Immature natural killer cell (primary cell): ENCODE results near the gene RSPRY1. TPM values are rescaled to one million over a fixed set of nuclear protein-coding genes. Genes with fewer than 3 reads are reported as not detected.
A peak's percentile ranks its signal among the peaks of the same experiment; 100 is the strongest.
"Not testable (repeated sequence)": the region's sequence is repeated elsewhere in the genome, so short reads cannot be mapped to it uniquely, and the experiment has no call there.

Experiments used
- DNase-seq, 3 donors: peaks; one replicate each; pipeline ENCODE4 v3.0.0; 2022; ENCODE audit warnings: mixed read lengths in 1 of 3
- H3K27ac Mint-ChIP-seq, 6 donors: one replicate each; pipeline ENCODE4 v1.8.0; 2020; ENCODE audit warnings: mixed read lengths in 6 of 6, mild to moderate bottlenecking in 5 of 6, inconsistent platforms in 4 of 6, moderate library complexity in 3 of 6
- H3K27me3 Mint-ChIP-seq, 3 donors: one replicate each; pipeline ENCODE4 v1.8.0; 2020 to 2021; ENCODE audit warnings: low read depth in 3 of 3, mild to moderate bottlenecking in 3 of 3, mixed read lengths in 3 of 3, moderate library complexity in 3 of 3, inconsistent platforms in 1 of 3
- H3K36me3 Mint-ChIP-seq, 3 donors: one replicate each; pipeline ENCODE4 v1.8.0; 2020; ENCODE audit warnings: mixed read lengths in 3 of 3, inconsistent platforms in 2 of 3, mild to moderate bottlenecking in 2 of 3
- H3K4me1 Mint-ChIP-seq, 2 donors: one replicate each; pipeline ENCODE4 v1.8.0; 2020; ENCODE audit warnings: inconsistent platforms in 2 of 2, mild to moderate bottlenecking in 2 of 2, mixed read lengths in 2 of 2, moderate library complexity in 1 of 2
- H3K4me3 Mint-ChIP-seq, 5 donors: one replicate each; pipeline ENCODE4 v1.8.0; 2020; ENCODE audit warnings: mild to moderate bottlenecking in 5 of 5, mixed read lengths in 5 of 5, inconsistent platforms in 3 of 5, moderate library complexity in 3 of 5
- H3K9me3 Mint-ChIP-seq, 6 donors: one replicate each; pipeline ENCODE4 v1.8.0; 2020; ENCODE audit warnings: mild to moderate bottlenecking in 6 of 6, mixed read lengths in 6 of 6, inconsistent platforms in 4 of 6, moderate library complexity in 3 of 6
- polyA plus RNA-seq, 3 donors: library from polyadenylated mRNA; unstranded; fragments of 300-500 nt; fragmentation: Illumina TruSeq; gene quantifications; one replicate each; pipeline ENCODE4 v1.2.3, GENCODE V29; 2021

The RSPRY1 gene
- polyA plus RNA-seq, 3 donors from 2014 or later: 22.5 to 31.8 (median 24.7) TPM

GRCh38 chr16:57275946-57276345, 89.8 kb downstream of the RSPRY1 start:
- not testable (repeated sequence) for H3K36me3 Mint-ChIP-seq, H3K9me3 Mint-ChIP-seq, H3K4me3 Mint-ChIP-seq, H3K27ac Mint-ChIP-seq, DNase-seq, H3K27me3 Mint-ChIP-seq
- peaks cover 10 to 14% of the 10 kb centered on the region in 2 donors for H3K4me1 Mint-ChIP-seq

GRCh38 chr16:57276596-57276995, 90.5 kb downstream of the RSPRY1 start:
- H3K27me3 Mint-ChIP-seq: peaks cover 2 to 9% (median 2%) of the 10 kb centered on the region in 3 donors
- H3K4me3 Mint-ChIP-seq: no peak overlapping the region
- no peaks in the 10 kb centered on the region for H3K36me3 Mint-ChIP-seq
- DNase-seq: no peak
- peaks cover 10 to 14% of the 10 kb centered on the region in 2 donors for H3K4me1 Mint-ChIP-seq
- H3K9me3 Mint-ChIP-seq: no peaks in the 10 kb centered on the region
- H3K27ac Mint-ChIP-seq: no peak overlapping the region

- Mint-ChIP-seq H3K27me3 (peaks cover 2 to 10% (median 2%) of the 10 kb centered on the region in 3 donors), H3K4me1 (peaks cover 10 to 14% of the 10 kb centered on the region in 2 donors), H3K36me3 (no peaks in the 10 kb centered on the region), H3K9me3 (no peaks in the 10 kb centered on the region), H3K27ac (no peak overlapping the region), H3K4me3 (no peak overlapping the region)
- DNase-seq: no peak
Measured at GRCh38 chr16:57277586-57277985, 91.5 kb downstream of the RSPRY1 start.

- Mint-ChIP-seq H3K27me3 (peaks cover 2 to 14% (median 3%) of the 10 kb centered on the region in 3 donors), H3K9me3 (peaks cover 0 to 1% (median 0%) of the 10 kb centered on the region in 6 donors), H3K4me3 (no peak overlapping the region), H3K36me3 (no peaks in the 10 kb centered on the region), H3K4me1 (peaks cover 10 to 14% of the 10 kb centered on the region in 2 donors), H3K27ac (no peak overlapping the region)
- no peak for DNase-seq
Measured at GRCh38 chr16:57278494-57278893, 92.4 kb downstream of the RSPRY1 start.

GRCh38 chr16:57279780-57280638, 93.9 kb downstream of the RSPRY1 start:
- Mint-ChIP-seq H3K9me3 (peaks cover 0 to 1% (median 0%) of the 10 kb centered on the region in 6 donors), H3K4me1 (peaks cover 15 to 18% of the 10 kb centered on the region in 2 donors), H3K27ac (no peak overlapping the region), H3K36me3 (no peaks in the 10 kb centered on the region), H3K27me3 (peaks cover 3 to 17% (median 8%) of the 10 kb centered on the region in 3 donors), H3K4me3 (no peak overlapping the region)
- DNase-seq: no peak

- no peaks in the 10 kb centered on the region for H3K36me3 Mint-ChIP-seq
- peaks cover 12 to 16% of the 10 kb centered on the region in 2 donors for H3K4me1 Mint-ChIP-seq
- no peak overlapping the region for H3K27ac Mint-ChIP-seq
- peaks cover 0 to 1% (median 0%) of the 10 kb centered on the region in 6 donors for H3K9me3 Mint-ChIP-seq
- peak overlapping the region in 1 of 5 donors; percentile 10 for H3K4me3 Mint-ChIP-seq
- no peak for DNase-seq
- peaks cover 3 to 17% (median 15%) of the 10 kb centered on the region in 3 donors for H3K27me3 Mint-ChIP-seq
Measured at GRCh38 chr16:57281791-57282190, 95.7 kb downstream of the RSPRY1 start.

GRCh38 chr16:57282510-57283213, 96.5 kb downstream of the RSPRY1 start:
- Mint-ChIP-seq H3K36me3 (no peaks in the 10 kb centered on the region), H3K27me3 (peaks cover 3 to 16% (median 14%) of the 10 kb centered on the region in 3 donors), H3K9me3 (peaks cover 0 to 1% (median 0%) of the 10 kb centered on the region in 6 donors), H3K4me3 (peak overlapping the region in 3 of 5 donors; percentile 17 to 73 (median 35)), H3K27ac (no peak overlapping the region), H3K4me1 (peaks cover 10% of the 10 kb centered on the region in 2 donors)
- no peak for DNase-seq

GRCh38 chr16:57283214-57283958, 97.3 kb downstream of the RSPRY1 start:
- Mint-ChIP-seq H3K9me3 (peaks cover 0 to 1% (median 0%) of the 10 kb centered on the region in 6 donors), H3K4me3 (peak overlapping the region; percentile 51 to 78 (median 71)), H3K27ac (no peak overlapping the region), H3K36me3 (no peaks in the 10 kb centered on the region), H3K4me1 (peaks cover 5 to 6% of the 10 kb centered on the region in 2 donors), H3K27me3 (peaks cover 7 to 16% (median 15%) of the 10 kb centered on the region in 3 donors)
- no peak for DNase-seq

- Mint-ChIP-seq H3K36me3 (no peaks in the 10 kb centered on the region), H3K4me3 (peak overlapping the region; percentile 51 to 78 (median 71)), H3K9me3 (peaks cover 0 to 1% (median 0%) of the 10 kb centered on the region in 6 donors), H3K27me3 (peaks cover 7 to 16% (median 15%) of the 10 kb centered on the region in 3 donors), H3K4me1 (peaks cover 5 to 6% of the 10 kb centered on the region in 2 donors), H3K27ac (no peak overlapping the region)
- no peak for DNase-seq
Measured at GRCh38 chr16:57283959-57284208, 97.8 kb downstream of the RSPRY1 start.

GRCh38 chr16:57284209-57284951, 98.3 kb downstream of the RSPRY1 start, which contains the start of gene PLLP:
PLLP (minus strand) TSS chr16:57284672; CDS start chr16:57284540, 132 bp downstream.
- H3K27ac Mint-ChIP-seq: no peak within 1 kb of the TSS
- peaks cover 5 to 6% of the 10 kb centered on the region in 2 donors for H3K4me1 Mint-ChIP-seq
- H3K36me3 Mint-ChIP-seq: no peaks in the 10 kb centered on the region
- peak; percentile 15 to 18 (median 17) for DNase-seq
- peaks cover 7 to 16% (median 15%) of the 10 kb centered on the region in 3 donors for H3K27me3 Mint-ChIP-seq
- H3K4me3 Mint-ChIP-seq: peak within 1 kb of the TSS; percentile 59 to 79 (median 73)
- H3K9me3 Mint-ChIP-seq: peaks cover 0 to 1% (median 0%) of the 10 kb centered on the region in 6 donors

- Mint-ChIP-seq H3K4me1 (peaks cover 5 to 6% of the 10 kb centered on the region in 2 donors), H3K4me3 (peak overlapping the region; percentile 58 to 79 (median 65)), H3K36me3 (no peaks in the 10 kb centered on the region), H3K27ac (no peak overlapping the region), H3K9me3 (peaks cover 0 to 1% (median 0%) of the 10 kb centered on the region in 6 donors), H3K27me3 (peaks cover 7 to 16% (median 15%) of the 10 kb centered on the region in 3 donors)
- DNase-seq: no peak
Measured at GRCh38 chr16:57284952-57285363, 98.8 kb downstream of the RSPRY1 start.

GRCh38 chr16:57285379-57285778, 99.2 kb downstream of the RSPRY1 start:
- Mint-ChIP-seq H3K4me3 (peak overlapping the region in 4 of 5 donors; percentile 21 to 65 (median 58)), H3K36me3 (no peaks in the 10 kb centered on the region), H3K9me3 (peaks cover 0 to 1% (median 0%) of the 10 kb centered on the region in 6 donors), H3K27ac (no peak overlapping the region), H3K4me1 (peaks cover 5 to 6% of the 10 kb centered on the region in 2 donors), H3K27me3 (peaks cover 7 to 15% (median 14%) of the 10 kb centered on the region in 3 donors)
- no peak for DNase-seq
